K562 (cell line): ENCODE results near the gene MVP. TPM values are rescaled to one million over a fixed set of nuclear protein-coding genes. Genes with fewer than 3 reads are reported as not detected.
"Not testable (repeated sequence)": the region's sequence is repeated elsewhere in the genome, so short reads cannot be mapped to it uniquely, and the experiment has no call there.

ENCODE experiments used
- ATF1 ChIP-seq, 2 experiments: fragments of 450-650 bp in 1 of 2; IDR thresholded peaks; 2 replicates each; pipeline ENCODE4 v1.6.1; 2016; ENCODE audit warnings: missing compliant biosample characterization in 1 of 2, missing genetic modification characterization in 1 of 2
- CBFA2T2 ChIP-seq: fragments of 450-650 bp; conservative IDR thresholded peaks from 2 replicates; pipeline ENCODE4 v1.6.1; 2017; ENCODE audit warnings: mild to moderate bottlenecking
- CXXC5 ChIP-seq: fragments of 250-450 bp; sonication (Bioruptor Pico); IDR thresholded peaks from 2 replicates; pipeline ENCODE4 v1.8.0; 2022; ENCODE audit warnings: inconsistent platforms, mild to moderate bottlenecking, moderate library complexity
- FOXJ2 ChIP-seq: fragments of 200-800 bp; sonication (Bioruptor generic); IDR thresholded peaks from 2 replicates; pipeline ENCODE4 v1.6.1; 2016; ENCODE audit warnings: missing genetic modification characterization, missing compliant biosample characterization
- GATA2 ChIP-seq: sonication (generic); formaldehyde crosslinking; IDR thresholded peaks from 2 replicates; pipeline ENCODE4 v1.4.0; 2020; ENCODE audit warnings: mild to moderate bottlenecking, missing genetic modification reagents
- KDM1A ChIP-seq, 2 experiments: fragments of 450-650 bp; IDR thresholded peaks; 2 replicates each; pipeline ENCODE4 v1.6.1; 2016; ENCODE audit warnings: mild to moderate bottlenecking in 2 of 2
- MEF2D ChIP-seq: conservative IDR thresholded peaks from 2 replicates; pipeline ENCODE4 v1.6.1; 2016; ENCODE audit warnings: low read depth, missing genetic modification characterization, missing compliant biosample characterization
- MYC ChIP-seq, 2 experiments: fragments of 250-450 bp in 1 of 2; sonication (Bioruptor Pico) in 1 of 2; IDR thresholded peaks; 2 replicates each; pipeline versions ENCODE4 v1.5.1 to v1.6.1; 2012 to 2021; ENCODE audit warnings: low read depth in 2 of 2, borderline replicate concordance in 1 of 2, improper control_type of control experiment in 1 of 2, low read length in 1 of 2, mild to moderate bottlenecking in 1 of 2, moderate library complexity in 1 of 2
- NBN ChIP-seq: fragments of 450-650 bp; IDR thresholded peaks from 2 replicates; pipeline ENCODE4 v1.6.1; 2016; ENCODE audit warnings: low read depth, mild to moderate bottlenecking
- NFXL1 ChIP-seq: fragments of 450-650 bp; formaldehyde crosslinking; IDR thresholded peaks from 2 replicates; pipeline ENCODE4 v1.4.0; 2021; ENCODE audit warnings: mild to moderate bottlenecking
- NR4A1 ChIP-seq, 2 experiments: fragments of 250-450 bp in 1 of 2; fragments of 450-650 bp in 1 of 2; sonication (Bioruptor Pico) in 1 of 2; IDR thresholded peaks; 2 replicates each; pipeline versions ENCODE4 v1.4.0 to v1.6.1; 2016 to 2020; ENCODE audit warnings: mild to moderate bottlenecking in 2 of 2, missing compliant biosample characterization in 1 of 2, missing genetic modification characterization in 1 of 2, moderate library complexity in 1 of 2
- PHTF2 ChIP-seq: fragments of 250-450 bp; sonication (Bioruptor Pico); IDR thresholded peaks from 2 replicates; pipeline ENCODE4 v1.5.0; 2021; ENCODE audit warnings: mild to moderate bottlenecking
- PYGO2 ChIP-seq: fragments of 450-650 bp; IDR thresholded peaks from 2 replicates; pipeline ENCODE4 v1.6.1; 2016; ENCODE audit warnings: mild to moderate bottlenecking, missing genetic modification characterization, moderate library complexity, missing compliant biosample characterization
- RREB1 ChIP-seq: fragments of 250-450 bp; sonication (Bioruptor Pico); IDR thresholded peaks from 2 replicates; pipeline ENCODE4 v1.4.0; 2020
- SMARCA4 ChIP-seq: fragments of 450-650 bp; IDR thresholded peaks from 2 replicates; pipeline ENCODE4 v1.6.1; 2016
- TSC22D4 ChIP-seq: fragments of 450-650 bp; IDR thresholded peaks from 2 replicates; pipeline ENCODE4 v1.6.1; 2016; ENCODE audit warnings: missing genetic modification characterization, missing biosample characterization, control low read depth
- ZNF3 ChIP-seq: fragments of 250-450 bp; sonication (Bioruptor Pico); IDR thresholded peaks from 2 replicates; pipeline ENCODE4 v1.5.0; 2021; ENCODE audit warnings: mild to moderate bottlenecking, moderate library complexity
- ZNF41 ChIP-seq: fragments of 250-450 bp; sonication (Bioruptor Pico); conservative IDR thresholded peaks from 2 replicates; pipeline ENCODE4 v1.4.0; 2020; ENCODE audit warnings: mild to moderate bottlenecking
- ZNF668 ChIP-seq: fragments of 250-450 bp; sonication (Bioruptor Pico); IDR thresholded peaks from 2 replicates; pipeline ENCODE4 v1.8.0; 2022; ENCODE audit warnings: mild to moderate bottlenecking, inconsistent platforms
- ZNF75A ChIP-seq: fragments of 450-650 bp; formaldehyde crosslinking; IDR thresholded peaks from 2 replicates; pipeline ENCODE4 v1.4.0; 2020; ENCODE audit warnings: mild to moderate bottlenecking
- ZNF79 ChIP-seq: fragments of 250-450 bp; sonication (Bioruptor Pico); IDR thresholded peaks from 2 replicates; pipeline ENCODE4 v1.4.0; 2020; ENCODE audit warnings: low read depth, mild to moderate bottlenecking, moderate library complexity
- polyA plus RNA-seq, 8 experiments: library from polyadenylated mRNA; depleted of rRNA in 4 of 8; stranded (reverse) in 5 of 8; unstranded in 3 of 8; fragments of >200 nt; fragmentation: Nextera tagmentation in 2 of 8; fragmentation: Illumina TruSeq in 1 of 8; extraction: Ambion mirVana in 2 of 8; extraction: Trizol in 1 of 8; gene quantifications; 2 replicates each; pipeline versions ENCODE4 v1.2.1 to v1.2.3, GENCODE V29; 2011 to 2014; ENCODE audit warnings: inconsistent platforms in 1 of 8, missing spikeins in 1 of 8
- total RNA-seq, 7 experiments: library from RNA; depleted of rRNA in 6 of 7; stranded (reverse); fragments of >200 nt in 6 of 7; fragmentation: Illumina TruSeq in 2 of 7; extraction: Trizol in 2 of 7; gene quantifications; 2 replicates each; pipeline versions ENCODE4 v1.2.1 to v1.2.3, GENCODE V29; 2011 to 2021; ENCODE audit warnings: low replicate concordance in 1 of 7
- TF ChIP-seq, protein P1 (sequence below): fragments of 250-450 bp; sonication (Bioruptor Pico); IDR thresholded peaks from 2 replicates; pipeline ENCODE4 v1.8.0; 2022; ENCODE audit warnings: moderate library complexity, mild to moderate bottlenecking, inconsistent platforms

Gene MVP
- total and polyA plus RNA-seq, 9 of the 15 experiments (the other 6 are each of a cell fraction or from before 2014, with no cell fraction given): 0.39 to 1.9 (median 0.76) TPM; not detected in 2

- TF ChIP-seq MEF2D (tag) (peak; percentile 95), TSC22D4 (tag) (0 out of 2 replicates have a peak, but pooled peaks have one; percentile 59), ZNF668 (CRISPR knock-in tag) (peak; percentile 92), ZNF79 (CRISPR knock-in tag) (peak; percentile 89), NBN (0 out of 2 replicates have a peak, but pooled peaks have one; percentile 28), ZNF75A (CRISPR knock-in tag) (peak; percentile 74; the same call in 1 of the 2 replicates), RREB1 (CRISPR knock-in tag) (peak; percentile 42; the same call in 1 of the 2 replicates), ATF1 (tag; IDR thresholded peaks at IDR 0.05) (peak; percentile 81), NR4A1 (tag; IDR thresholded peaks at IDR 0.05) (peak; percentile 98), PHTF2 (CRISPR knock-in tag) (peak; percentile 87; the same call in 1 of the 2 replicates), GATA2 (CRISPR knock-in tag) (peak; percentile 11; the same call in 1 of the 2 replicates), ZNF41 (CRISPR knock-in tag) (peak; percentile 92), SMARCA4 (peak; percentile 43; the same call in 1 of the 2 replicates), NFXL1 (CRISPR knock-in tag) (peak; percentile 88), ZNF3 (CRISPR knock-in tag) (peak; percentile 25; the same call in 1 of the 2 replicates), FOXJ2 (peak; percentile 18; the same call in 1 of the 2 replicates), CBFA2T2 (peak; percentile 26; the same call in 1 of the 2 replicates), CXXC5 (CRISPR knock-in tag) (peak; percentile 70), PYGO2 (tag) (peak; percentile 97), MYC (CRISPR knock-in tag; IDR thresholded peaks at IDR 0.05; ENCODE audit: borderline replicate concordance, low read depth) (peak; percentile 80), KDM1A (IDR thresholded peaks at IDR 0.05) (peak; percentile 96 to 97)
- not testable (repeated sequence) for TF ChIP-seq ATF1 (CRISPR knock-in tag; IDR thresholded peaks at IDR 0.05); NR4A1 (CRISPR knock-in tag; IDR thresholded peaks at IDR 0.05); MYC (IDR thresholded peaks at IDR 0.05; ENCODE audit: low read depth, low read length)
- TF ChIP-seq, protein P1, sequence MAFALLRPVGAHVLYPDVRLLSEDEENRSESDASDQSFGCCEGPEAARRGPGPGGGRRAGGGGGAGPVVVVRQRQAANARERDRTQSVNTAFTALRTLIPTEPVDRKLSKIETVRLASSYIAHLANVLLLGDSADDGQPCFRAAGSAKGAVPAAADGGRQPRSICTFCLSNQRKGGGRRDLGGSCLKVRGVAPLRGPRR (CRISPR knock-in tag): peak; percentile 92
Measured at GRCh38 chr16:29783094-29783953, 36.9 kb upstream of the MVP start (continued).
